GM23248 (cell line): ENCODE results near the gene TAF3.

Experiments
- EZH2 ChIP-seq: fragments of 200-600 bp; sonication (generic); IDR thresholded peaks from 2 replicates; pipeline ENCODE4 v1.6.1; 2018; ENCODE audit warnings: antibody characterized with exemption, mild to moderate bottlenecking; ENCODE audit not compliant: insufficient read depth, poor library complexity, severe bottlenecking
- EZH2phosphoT487 ChIP-seq: fragments of 200-600 bp; sonication (generic); IDR thresholded peaks from 2 replicates; pipeline ENCODE4 v1.6.1; 2018; ENCODE audit warnings: antibody characterized with exemption, moderate library complexity, mild to moderate bottlenecking, low read depth; ENCODE audit not compliant: insufficient read depth

DNA sequence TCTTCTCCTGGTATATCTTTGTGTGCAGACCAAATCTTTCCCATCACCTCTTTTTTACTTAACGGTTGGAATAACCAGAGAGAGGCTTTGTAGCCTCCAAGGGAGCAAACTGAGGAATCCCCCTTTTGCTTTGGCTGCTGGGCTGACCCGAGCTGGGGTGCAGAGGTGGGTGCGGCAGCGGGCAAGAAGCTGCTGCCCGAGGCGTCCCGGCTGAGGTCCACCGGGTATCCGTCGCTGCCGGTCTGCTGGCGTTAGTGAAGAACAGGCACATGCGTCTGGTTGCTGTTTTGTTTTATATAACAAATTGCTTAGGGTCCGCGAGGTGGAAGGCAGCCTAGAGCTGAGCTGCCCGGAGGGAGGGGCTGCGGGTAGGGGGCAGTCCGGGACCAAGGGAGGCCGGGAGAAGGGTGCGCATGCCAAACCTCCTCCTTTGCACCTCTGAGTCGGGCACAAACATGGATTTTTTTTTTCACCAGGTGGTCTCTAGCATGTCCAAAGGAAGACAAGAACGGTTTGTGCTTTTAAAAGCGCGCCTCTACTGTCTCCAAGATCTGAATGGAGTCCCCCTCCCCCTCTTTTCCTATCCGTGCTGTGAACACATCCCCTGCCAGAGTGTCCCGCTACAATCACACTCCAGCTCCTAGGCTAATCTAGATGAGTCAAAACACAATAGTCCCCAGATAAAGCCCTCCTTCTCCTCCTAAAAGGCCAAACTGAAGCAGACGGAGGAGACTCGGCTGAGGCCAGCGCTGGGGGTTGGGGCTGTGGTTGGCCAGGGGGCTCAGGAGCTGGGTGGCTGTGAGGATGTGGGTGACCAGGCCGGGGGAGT is 229.4 kb downstream of the TAF3 start:
- TF ChIP-seq EZH2 (no peak), EZH2phosphoT487 (no peak)
